ENCODE data around the gene TMEM255A. TPM values are rescaled to one million over a fixed set of nuclear protein-coding genes. Genes with fewer than 3 reads are reported as not detected.
A peak's percentile ranks its signal among the peaks of the same experiment; 100 is the strongest.

The TMEM255A gene
- total and polyA plus RNA-seq, 2 donors (not counting 1 experiment from before 2014, with no cell fraction given), result 0.06 to 0.25 TPM

GRCh38 chrX:120311727-120312063 is 434 bp upstream of the TMEM255A start:
- peaks cover 16 to 25% of the 10 kb centered on the region in 2 donors for H3K4me1 ChIP-seq (ENCODE audit: control insufficient read depth in 2 of 2, insufficient read depth in 2 of 2, low read length in 2 of 2)
- no CpG with 5 or more reads among the region's 4 CpGs for WGBS (ENCODE audit: insufficient coverage)
- no peak overlapping the region for H3K4me3 ChIP-seq (ENCODE audit: control extremely low read depth in 1 of 5, extremely low read depth in 1 of 5, insufficient read depth in 1 of 5, low read depth in 2 of 5, low read length in 4 of 5)
- Mint-ChIP-seq H3K4me1 (peaks cover 15% of the 10 kb centered on the region), H3K9me3 (ENCODE audit: insufficient read depth) (no peaks in the 10 kb centered on the region), H3K4me3 (no peak overlapping the region), H3K27me3 (peaks cover 30% of the 10 kb centered on the region), H3K27ac (no peak overlapping the region)
- no peak overlapping the region for H3K27ac ChIP-seq (ENCODE audit: low read length in 2 of 2)
- no peak overlapping the region for H2AFZ ChIP-seq (ENCODE audit: insufficient read depth, low read depth, low read length, poor library complexity, severe bottlenecking)
- H3K9me3 ChIP-seq (ENCODE audit: control extremely low read depth in 1 of 3, control insufficient read depth in 2 of 3, insufficient read depth in 1 of 3, low read length in 2 of 3), result no peaks in the 10 kb centered on the region
- peaks cover 0 to 31% (median 12%) of the 10 kb centered on the region in 4 experiments for H3K27me3 ChIP-seq (replicated peaks in 1 of 4; ENCODE audit: control extremely low read depth in 1 of 4, control insufficient read depth in 3 of 4, insufficient read depth in 4 of 4, low read length in 3 of 4)
- no peak overlapping the region for H3K9ac ChIP-seq (ENCODE audit: low read length)
- ChIA-PET POLR2A (no interaction called here), CTCF (no interaction called here)
- no peaks in the 10 kb centered on the region for H3K79me2 ChIP-seq (ENCODE audit: control insufficient read depth, insufficient read depth, low read length)
- no peaks in the 10 kb centered on the region for H4K20me1 ChIP-seq (ENCODE audit: control insufficient read depth, insufficient read depth, low read length, poor library complexity, severe bottlenecking)
- no peak for ATAC-seq (ENCODE audit: low read depth)
- intact Hi-C loops (cut with micrococcal nuclease), result no loop called here
- peak overlapping the region; percentile 82 for H3K4me2 ChIP-seq (replicated peaks; ENCODE audit: low read depth, low read length, poor library complexity, severe bottlenecking)
- no peaks in the 10 kb centered on the region for H3K36me3 ChIP-seq (replicated peaks in 1 of 2; ENCODE audit: control extremely low read depth in 1 of 2, control insufficient read depth in 1 of 2, extremely low read depth in 1 of 2, insufficient read depth in 2 of 2, low read length in 1 of 2)
- TF ChIP-seq CTCF (IDR thresholded peaks at IDR 0.05) (no peak), EZH2 (IDR thresholded peaks at IDR 0.05; ENCODE audit: borderline replicate concordance, insufficient read depth, low read depth, low read length, poor library complexity, severe bottlenecking) (no peak)
- no peak for DNase-seq

- H3K4me1 ChIP-seq (ENCODE audit: control insufficient read depth in 2 of 2, insufficient read depth in 2 of 2, low read length in 2 of 2), result peaks cover 16 to 25% of the 10 kb centered on the region in 2 donors
- H3K27ac Mint-ChIP-seq, result peak overlapping the region; percentile 87
- H4K20me1 ChIP-seq (ENCODE audit: control insufficient read depth, insufficient read depth, low read length, poor library complexity, severe bottlenecking), result no peaks in the 10 kb centered on the region
- H3K4me3 Mint-ChIP-seq, result peak overlapping the region; percentile 92
- H3K9me3 Mint-ChIP-seq (ENCODE audit: insufficient read depth), result no peaks in the 10 kb centered on the region
- H3K9ac ChIP-seq (ENCODE audit: low read length), result peak overlapping the region; percentile 69
- H3K9me3 ChIP-seq (ENCODE audit: control extremely low read depth in 1 of 3, control insufficient read depth in 2 of 3, insufficient read depth in 1 of 3, low read length in 2 of 3), result no peaks in the 10 kb centered on the region
- no peak overlapping the region for H3K27ac ChIP-seq (ENCODE audit: low read length in 2 of 2)
- H3K4me1 Mint-ChIP-seq, result peaks cover 15% of the 10 kb centered on the region
- POLR2A ChIA-PET, result interaction anchor here (1.7 kb wide), 1 partner anchor 59 kb away, joined by 8 read pairs; the partner anchor contains the start of gene ZBTB33
- TF ChIP-seq CTCF (IDR thresholded peaks at IDR 0.05) (no peak), EZH2 (IDR thresholded peaks at IDR 0.05; ENCODE audit: borderline replicate concordance, insufficient read depth, low read depth, low read length, poor library complexity, severe bottlenecking) (no peak)
- CTCF ChIA-PET, result interaction anchor here (0.9 to 1.5 kb wide), 7 partner anchors 9 to 165 kb away, joined by 3 to 5 read pairs (median 3); partner anchors contain the start of gene ZBTB33
- 0% methylated on average over 10 of the region's 32 CpGs for whole genome bisulfite sequencing (ENCODE audit: insufficient coverage)
- H2AFZ ChIP-seq (ENCODE audit: insufficient read depth, low read depth, low read length, poor library complexity, severe bottlenecking), result peak overlapping the region; percentile 84
- H3K4me3 ChIP-seq (ENCODE audit: control extremely low read depth in 1 of 5, extremely low read depth in 1 of 5, insufficient read depth in 1 of 5, low read depth in 2 of 5, low read length in 4 of 5), result peak overlapping the region; percentile 47 to 69 (median 61)
- no peak for ATAC-seq (ENCODE audit: low read depth)
- H3K4me2 ChIP-seq (replicated peaks; ENCODE audit: low read depth, low read length, poor library complexity, severe bottlenecking), result peak overlapping the region; percentile 82
- peaks cover 26% of the 10 kb centered on the region for H3K27me3 Mint-ChIP-seq
- intact Hi-C loops (cut with micrococcal nuclease), result loop anchor here (1.0 to 10.0 kb wide), 2 partner anchors 60 to 165 kb away; partner anchors contain the start of gene ZBTB33
- peak; percentile 37 for DNase-seq
- H3K79me2 ChIP-seq (ENCODE audit: control insufficient read depth, insufficient read depth, low read length), result no peaks in the 10 kb centered on the region
- peaks cover 0 to 29% (median 12%) of the 10 kb centered on the region in 4 experiments for H3K27me3 ChIP-seq (replicated peaks in 1 of 4; ENCODE audit: control extremely low read depth in 1 of 4, control insufficient read depth in 3 of 4, insufficient read depth in 4 of 4, low read length in 3 of 4)
- no peaks in the 10 kb centered on the region for H3K36me3 ChIP-seq (replicated peaks in 1 of 2; ENCODE audit: control extremely low read depth in 1 of 2, control insufficient read depth in 1 of 2, extremely low read depth in 1 of 2, insufficient read depth in 2 of 2, low read length in 1 of 2)
Measured at GRCh38 chrX:120309873-120310705, 1.2 kb downstream of the TMEM255A start.
